HG03521 (cell line): ENCODE data around the gene MRPL22.
"Not testable (repeated sequence)": the region's sequence is repeated elsewhere in the genome, so short reads cannot be mapped to it uniquely, and the experiment has no call there.

Experiments used
- ATAC-seq: cut with Tn5 transposase; IDR thresholded peaks from one replicate; pipeline ENCODE4 v1.9.1; 2021; ENCODE audit warnings: mild to moderate bottlenecking, moderate library complexity; ENCODE audit not compliant: unreplicated experiment

The MRPL22 gene

DNA sequence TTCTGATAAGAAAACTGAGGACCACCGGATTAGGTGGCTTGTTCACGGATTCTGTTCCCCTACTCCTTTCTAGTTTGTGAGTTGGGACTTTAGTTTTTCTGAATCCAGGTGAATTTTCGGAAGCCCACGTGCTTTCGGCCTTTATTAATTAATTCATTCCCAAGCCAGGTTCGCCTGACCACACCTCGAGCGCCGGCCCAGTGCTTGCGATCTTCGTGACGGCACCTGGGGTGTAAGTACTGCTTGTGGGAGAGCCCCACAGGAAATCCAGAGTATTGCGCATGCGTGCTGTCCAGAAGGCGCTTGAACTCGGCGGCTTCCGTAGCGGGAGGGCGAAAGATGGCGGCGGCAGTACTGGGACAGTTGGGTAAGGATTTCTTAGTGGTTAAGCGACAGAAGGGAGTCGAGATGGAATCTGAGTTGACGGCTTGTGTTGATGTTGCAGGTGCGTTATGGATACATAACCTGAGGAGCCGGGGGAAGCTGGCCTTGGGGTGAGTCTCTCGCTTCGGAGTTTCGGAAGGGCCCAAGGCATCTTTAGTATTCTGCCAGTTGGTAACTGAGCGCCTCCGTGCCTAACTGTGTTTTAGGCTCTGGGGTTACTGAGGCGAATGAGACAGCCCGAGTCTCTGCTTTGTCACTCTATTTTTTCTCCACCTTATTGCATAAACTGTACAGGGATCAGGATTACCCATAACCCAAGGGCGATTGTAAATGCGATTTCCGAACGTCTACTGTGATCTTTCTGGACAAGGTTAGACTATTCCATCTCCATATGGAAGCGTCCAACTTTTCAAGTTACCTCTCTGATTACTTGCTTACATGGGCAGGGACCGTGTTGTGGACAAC is at the start of gene MRPL22:
Gene MRPL22, plus strand, starts transcription at position 302 of the 849 bp plus-strand sequence. Its CDS starts 38 bp downstream, at position 340.
- ATAC-seq: peak; percentile 37

DNA sequence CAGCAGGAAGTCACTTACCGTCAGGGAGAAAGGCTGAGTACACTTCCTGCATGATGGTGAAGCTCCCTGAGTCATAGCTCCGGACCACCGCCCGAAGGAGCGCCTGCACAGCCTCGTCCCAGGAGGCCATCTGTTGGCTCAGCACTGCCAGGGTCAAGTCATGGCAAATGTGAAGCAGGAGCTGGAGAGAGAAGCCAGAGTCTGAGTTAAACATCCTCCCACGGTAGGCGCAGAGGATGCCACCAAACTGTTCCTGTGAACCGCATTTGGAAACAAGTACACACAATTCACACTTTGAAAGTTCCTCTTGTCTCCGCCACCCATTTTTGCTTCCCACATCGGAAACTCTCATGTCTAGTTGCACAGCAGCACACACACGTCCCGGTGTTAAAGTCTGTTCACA is 48.5 kb upstream of the MRPL22 start:
- no peak for ATAC-seq

DNA sequence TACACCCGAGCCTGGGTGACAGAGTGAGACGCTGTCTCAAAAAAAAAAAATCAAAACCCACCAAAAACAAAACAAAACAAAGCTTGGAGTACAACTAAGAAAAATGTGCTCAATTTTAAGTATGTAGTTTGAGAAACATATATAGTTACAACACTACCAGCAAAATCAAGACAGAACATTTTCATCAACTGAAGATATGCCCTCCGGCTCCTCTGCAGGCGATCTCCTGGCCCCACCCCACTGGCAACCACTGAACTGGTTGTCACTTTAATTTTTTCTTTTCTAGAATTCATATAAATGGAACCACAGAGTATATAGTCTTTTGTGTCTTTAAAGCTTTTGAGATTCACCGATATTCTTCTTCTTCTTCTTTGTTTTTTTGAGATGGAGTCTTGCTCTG is 47.5 kb upstream of the MRPL22 start:
- ATAC-seq: no peak

- no peak for ATAC-seq
These were observed 45.0 kb upstream of the MRPL22 start for GRCh38 chr5:154895606-154896561.

DNA sequence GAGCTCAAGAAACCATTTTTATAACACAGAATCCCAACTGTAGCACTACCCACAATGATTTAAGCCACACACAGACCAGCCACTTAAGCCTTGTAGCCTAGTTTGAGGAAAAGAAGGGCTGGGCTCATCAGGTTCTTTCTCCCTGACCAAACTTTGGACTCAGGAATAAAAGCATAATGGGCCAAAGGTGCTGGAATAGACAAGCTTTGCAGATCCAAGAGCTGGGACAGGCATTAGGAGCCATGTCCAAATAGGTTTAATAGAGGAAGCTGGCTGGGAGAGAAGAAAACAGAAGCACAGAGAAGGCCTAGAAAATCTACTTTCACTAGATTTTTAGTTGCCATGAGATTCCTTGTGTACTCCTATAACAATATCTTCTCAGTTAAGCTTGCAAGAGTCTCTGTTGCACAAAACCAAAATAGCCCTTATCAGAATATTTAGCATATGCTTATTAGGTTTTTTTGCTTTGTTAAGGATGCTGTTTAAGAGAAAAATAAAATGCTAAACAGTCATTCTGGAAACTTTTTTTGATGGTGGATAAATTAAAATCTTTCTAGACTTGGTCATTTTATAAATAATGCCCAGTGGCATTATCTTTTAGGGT is 44.2 kb upstream of the MRPL22 start:
- ATAC-seq: no peak

DNA sequence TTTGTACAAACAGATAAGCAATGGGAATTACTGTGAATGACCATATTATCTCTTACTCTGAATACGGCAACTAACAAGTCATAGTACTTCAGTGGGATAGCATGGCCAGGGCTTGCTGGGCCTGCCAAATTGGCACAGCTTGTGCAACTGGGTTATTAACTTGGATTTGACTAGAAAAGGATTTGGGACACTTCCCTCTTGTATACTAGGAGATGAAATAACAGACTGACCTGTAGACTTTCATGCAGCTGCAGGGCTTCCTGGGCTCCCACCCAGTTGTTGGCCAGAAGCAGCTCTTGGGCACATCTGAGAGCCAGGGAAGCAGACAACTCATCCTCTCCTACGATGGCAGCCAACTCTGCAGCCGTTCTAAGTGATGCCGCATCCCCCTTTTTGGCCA is 42.7 kb upstream of the MRPL22 start:
- no peak for ATAC-seq

DNA sequence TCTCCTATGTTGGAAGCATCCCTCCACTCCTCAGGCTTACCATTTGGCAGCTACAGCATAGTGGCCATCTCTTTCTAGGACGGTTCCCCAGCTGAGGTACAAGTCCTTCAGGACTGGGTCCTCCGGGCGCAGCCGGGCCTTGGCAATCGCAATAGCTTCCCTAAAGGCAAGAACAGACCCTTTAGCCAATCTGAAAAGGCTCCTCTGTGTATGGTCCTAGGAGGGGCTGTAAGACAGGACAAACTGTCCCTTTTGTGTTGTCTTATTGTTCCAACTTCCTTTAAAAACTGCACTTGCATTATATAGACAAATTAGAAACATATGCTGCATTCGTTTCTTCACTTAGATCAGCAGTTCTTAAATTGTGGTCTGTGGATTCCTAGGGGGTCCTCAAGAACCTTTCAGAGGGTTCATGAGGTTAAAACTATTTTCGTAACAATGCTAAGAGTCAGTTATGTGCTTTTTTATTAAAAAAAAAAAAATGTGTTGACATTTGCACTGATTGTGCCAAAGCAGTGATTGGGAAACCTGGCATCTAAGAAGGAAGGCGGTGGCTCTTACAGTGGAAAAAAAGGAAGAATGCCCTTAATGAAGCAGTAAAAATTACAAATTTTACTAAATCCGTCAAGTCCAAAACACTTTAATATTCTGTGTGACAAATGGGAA is 41.6 kb upstream of the MRPL22 start:
- no peak for ATAC-seq

- no peak for ATAC-seq
These were observed 40.8 kb upstream of the MRPL22 start for GRCh38 chr5:154900066-154900465.

- no peak for ATAC-seq
These were observed 39.6 kb upstream of the MRPL22 start for GRCh38 chr5:154901276-154901675.

- ATAC-seq: no peak
These were observed 39.0 kb upstream of the MRPL22 start for GRCh38 chr5:154901913-154902312.

- ATAC-seq: not testable (repeated sequence)
These were observed 35.3 kb upstream of the MRPL22 start for GRCh38 chr5:154905601-154906000.

DNA sequence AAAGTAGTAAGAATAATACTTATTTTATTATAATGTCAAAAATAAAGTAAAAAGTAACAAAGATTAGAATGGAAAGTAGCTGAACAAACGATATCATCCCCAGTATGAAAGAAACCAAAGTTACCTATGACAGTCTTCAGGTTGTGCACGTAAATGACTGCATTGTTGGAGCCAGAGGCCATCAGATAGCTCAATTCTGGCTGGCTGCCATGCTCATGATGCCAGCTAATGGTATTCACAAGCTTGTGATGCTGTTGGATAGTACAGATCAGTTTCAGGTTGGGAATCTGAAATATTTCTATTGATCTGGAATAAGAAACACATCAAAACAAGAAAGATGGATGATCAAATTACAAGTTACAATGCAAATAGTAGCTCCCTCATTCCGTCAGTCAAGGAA is 24.0 kb upstream of the MRPL22 start:
- ATAC-seq: no peak

GRCh38 chr5:154917757-154918156 is 23.1 kb upstream of the MRPL22 start:
- no peak for ATAC-seq

GRCh38 chr5:154923441-154924430 is 17.1 kb upstream of the MRPL22 start:
- no peak for ATAC-seq

GRCh38 chr5:154933537-154933936 is 7.3 kb upstream of the MRPL22 start:
- no peak for ATAC-seq

- no peak for ATAC-seq
These were observed 6.0 kb upstream of the MRPL22 start for GRCh38 chr5:154934881-154935280.

DNA sequence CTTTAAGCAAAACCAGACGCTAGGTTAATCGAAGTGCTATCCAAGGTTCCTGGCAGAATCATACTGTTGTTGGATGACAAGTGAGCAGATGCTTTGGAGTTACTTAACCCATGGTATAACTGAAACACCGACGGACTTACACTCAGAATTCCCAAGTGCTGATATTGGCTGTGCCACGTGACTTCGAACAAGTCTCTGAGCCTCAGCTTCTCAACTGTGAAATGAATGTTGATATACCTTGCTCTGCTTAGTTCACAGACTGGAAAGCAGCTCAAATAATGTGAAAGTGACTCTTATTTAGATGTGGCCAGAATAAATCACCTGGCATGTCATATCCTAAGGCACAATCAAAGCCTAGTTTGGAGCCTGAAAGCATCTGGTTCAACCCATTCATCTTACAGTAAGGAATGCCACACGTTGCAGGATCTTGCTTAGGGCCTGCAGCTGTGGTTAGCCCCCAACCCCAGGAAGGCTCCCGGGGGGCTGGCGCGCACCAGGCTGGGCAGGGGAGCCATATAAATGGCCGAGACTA is 3.6 kb upstream of the MRPL22 start:
- no peak for ATAC-seq

DNA sequence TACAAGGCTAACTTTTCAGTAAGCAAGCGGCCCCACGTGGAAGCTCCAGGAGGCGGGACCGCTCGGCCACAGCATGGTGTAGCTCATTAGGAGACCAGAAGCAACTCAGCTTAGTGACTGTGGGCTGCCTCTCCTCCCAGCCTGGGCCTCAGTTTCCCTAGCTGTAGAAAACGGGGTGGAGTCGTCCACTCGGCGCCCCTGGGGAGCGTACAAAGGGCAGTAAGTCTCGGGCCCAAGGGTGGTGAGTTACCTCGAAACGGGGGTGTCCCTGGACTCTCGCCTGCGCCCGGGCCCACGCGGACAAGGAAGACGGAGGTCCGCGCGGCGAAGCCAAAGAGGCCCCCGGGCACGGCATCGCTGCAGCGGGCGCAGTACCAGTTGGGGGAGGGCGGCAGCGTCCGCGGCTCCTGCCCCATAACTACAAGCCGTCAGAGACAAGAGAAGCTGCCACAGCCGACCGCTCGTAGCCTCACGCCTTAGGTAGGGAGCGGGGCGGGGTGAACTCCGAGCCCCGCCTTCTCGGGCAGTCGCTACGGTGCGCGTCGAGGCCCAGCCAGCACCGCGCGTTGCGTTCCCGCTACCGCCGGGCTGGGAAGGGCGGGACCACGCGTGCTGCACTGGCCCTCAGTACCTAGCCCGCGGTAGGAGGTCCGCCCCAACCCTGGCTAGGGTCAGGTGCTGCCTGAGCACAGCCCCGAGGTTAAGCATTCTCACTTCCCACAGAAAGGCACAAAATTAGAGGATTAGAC is 3.0 kb upstream of the MRPL22 start, which contains the start of gene GEMIN5:
Gene GEMIN5, minus strand, starts transcription at position 494 of the 749 bp plus-strand sequence. Its CDS starts 78 bp downstream, at position 416.
- peak; percentile 87 for ATAC-seq
